Measurements from ENCODE around the gene PCSK9.

GRCh38 chr1:55084257-55084656, 44.9 kb downstream of the PCSK9 start:
- no peak for TF ChIP-seq CTCF (IDR thresholded peaks at IDR 0.05; ENCODE audit: low read depth, low read length)
- TF ChIP-seq POLR2A (IDR thresholded peaks at IDR 0.05; ENCODE audit: extremely low read depth, insufficient read length): no peak
- no peak for TF ChIP-seq MYC (IDR thresholded peaks at IDR 0.05; ENCODE audit: low read depth, low read length)

Data from NB4 (cell line).